22Rv1 (cell line): ENCODE data around the gene TMC2.

Source experiments
- H3K27ac ChIP-seq: fragments of 450-650 bp; 2 replicates; pipeline ENCODE4 v1.5.1; 2017
- CTCF ChIP-seq: fragments of 450-650 bp; IDR thresholded peaks from 2 replicates; pipeline ENCODE4 v1.5.1; 2017; ENCODE audit warnings: mild to moderate bottlenecking
- ZFX ChIP-seq: fragments of 450-650 bp; IDR thresholded peaks from 2 replicates; pipeline ENCODE4 v1.6.1; 2017; ENCODE audit warnings: antibody characterized with exemption, borderline replicate concordance

The TMC2 gene

GRCh38 chr20:2576317-2576727 is 39.9 kb downstream of the TMC2 start:
- TF ChIP-seq CTCF (no peak), ZFX (no peak)
- H3K27ac ChIP-seq: no peak overlapping the region

- TF ChIP-seq ZFX (no peak), CTCF (no peak)
- no peak overlapping the region for H3K27ac ChIP-seq
These were observed 42.3 kb downstream of the TMC2 start for GRCh38 chr20:2578475-2579192.

- H3K27ac ChIP-seq: no peak overlapping the region
- no peak for TF ChIP-seq ZFX
- no peak for TF ChIP-seq CTCF
These were observed 49.4 kb downstream of the TMC2 start for GRCh38 chr20:2585811-2586210.

GRCh38 chr20:2593756-2594155 is 57.4 kb downstream of the TMC2 start:
- no peak for TF ChIP-seq CTCF
- no peak overlapping the region for H3K27ac ChIP-seq

- TF ChIP-seq CTCF (no peak), ZFX (no peak)
- no peak overlapping the region for H3K27ac ChIP-seq
These were observed 58.7 kb downstream of the TMC2 start for GRCh38 chr20:2595076-2595475.

GRCh38 chr20:2596673-2597279 is 60.4 kb downstream of the TMC2 start:
- no peak for TF ChIP-seq ZFX
- no peak for TF ChIP-seq CTCF
- no peak overlapping the region for H3K27ac ChIP-seq

- H3K27ac ChIP-seq: no peak overlapping the region
- TF ChIP-seq ZFX: no peak
- TF ChIP-seq CTCF: no peak
These were observed 63.1 kb downstream of the TMC2 start for GRCh38 chr20:2599288-2600006.
